Suppressor macrophage treated with lipopolysaccharide for 4 hours (primary cell): ENCODE data around the gene DCN.
A peak's percentile ranks its signal among the peaks of the same experiment; 100 is the strongest.

Source experiments
- DNase-seq: peaks from one replicate; pipeline ENCODE4 v3.0.0-alpha.2; 2020

The DCN gene

GRCh38 chr12:91133871-91134270 is 48.7 kb downstream of the DCN start:
- DNase-seq, result peak; percentile 21

DNA sequence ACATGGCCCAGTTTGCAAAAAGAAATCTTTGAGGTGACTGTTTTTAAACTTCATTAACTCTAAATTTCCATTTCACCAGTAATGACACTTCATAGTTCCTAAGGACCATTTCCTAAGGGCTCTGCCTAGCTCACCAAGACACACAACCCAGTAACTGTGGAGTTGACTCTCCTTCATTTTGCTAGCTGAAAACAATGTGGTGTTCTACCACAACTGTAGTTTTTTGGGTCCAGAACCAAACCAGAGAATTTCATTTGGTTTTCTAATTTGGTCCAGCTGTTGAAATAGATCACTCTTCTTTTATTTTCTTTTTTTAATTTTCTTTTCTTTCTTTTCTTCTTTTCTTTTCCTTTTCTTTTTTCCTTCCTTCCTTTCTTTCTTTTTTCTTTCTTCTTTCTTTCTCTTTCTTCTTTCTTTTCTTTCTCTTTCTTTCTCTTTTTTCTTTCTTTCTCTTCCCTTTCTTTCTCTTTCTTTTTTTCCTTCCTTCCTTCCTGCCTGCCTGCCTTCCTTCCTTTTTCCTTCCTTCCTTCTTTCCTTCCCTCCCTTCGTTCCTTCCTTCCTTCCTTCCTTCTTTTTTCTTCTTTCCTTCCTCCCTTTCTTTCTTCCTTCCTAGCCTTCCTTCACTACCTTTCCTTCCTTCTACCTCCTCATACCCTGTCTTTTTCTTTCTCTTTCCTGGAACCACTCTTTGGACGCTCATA is 52.8 kb downstream of the DCN start:
- no peak for DNase-seq

- DNase-seq, result no peak
Observed at GRCh38 chr12:91127751-91128150, 54.9 kb downstream of the DCN start.

DNA sequence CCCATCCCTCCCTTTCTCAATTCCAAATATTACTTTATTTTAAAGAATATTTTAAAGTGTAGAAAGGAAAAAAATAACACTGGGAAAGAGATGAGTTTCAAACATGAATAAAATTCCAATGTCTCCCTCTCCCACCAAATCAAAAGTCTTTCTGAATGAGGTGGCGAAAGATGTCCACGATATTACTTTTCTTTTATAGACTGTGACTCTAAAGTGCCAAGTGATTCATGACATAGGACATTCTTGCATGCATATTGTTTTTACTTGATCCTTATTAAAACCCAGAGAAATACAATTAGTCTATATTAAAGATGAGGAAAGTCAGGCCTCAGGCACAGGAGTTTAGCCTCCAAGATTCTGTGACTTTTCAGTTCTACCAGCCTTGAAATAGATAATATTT is 55.3 kb downstream of the DCN start:
- no peak for DNase-seq

- DNase-seq, result no peak
Observed at GRCh38 chr12:91126516-91126915, 56.1 kb downstream of the DCN start.

DNA sequence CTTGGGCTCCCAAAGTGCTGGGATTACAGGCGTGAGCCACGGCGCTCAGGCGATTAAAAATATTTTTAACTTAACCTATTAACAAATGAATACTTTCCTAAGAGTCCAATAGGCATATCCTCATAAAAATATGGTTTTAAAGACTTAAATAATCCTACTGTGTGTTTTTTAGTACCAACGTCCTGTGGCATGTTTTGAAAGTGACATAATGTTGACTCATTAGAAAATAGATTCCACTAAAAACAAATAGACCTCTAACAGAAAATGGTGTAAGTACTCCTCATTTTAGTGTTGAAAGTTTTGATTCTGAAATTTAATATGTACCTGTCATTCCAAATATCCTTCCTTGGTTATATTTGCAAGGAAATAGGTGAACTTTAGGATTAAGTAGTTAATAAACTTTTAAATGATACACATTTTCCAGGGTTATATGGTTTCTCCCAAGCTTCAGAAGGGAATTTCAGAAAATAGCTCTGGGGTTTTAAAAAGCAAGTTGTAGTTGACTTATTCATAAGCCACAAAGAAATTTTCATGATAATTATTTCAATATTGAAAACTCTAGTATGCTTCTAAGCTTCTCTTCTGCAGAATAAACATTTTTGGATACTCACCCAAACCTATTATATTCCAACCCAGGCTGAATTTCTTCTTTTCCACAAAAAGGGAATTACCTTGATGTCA is 59.2 kb downstream of the DCN start:
- DNase-seq, result no peak

- no peak for DNase-seq
Observed at GRCh38 chr12:91120781-91121180, 61.8 kb downstream of the DCN start.

DNA sequence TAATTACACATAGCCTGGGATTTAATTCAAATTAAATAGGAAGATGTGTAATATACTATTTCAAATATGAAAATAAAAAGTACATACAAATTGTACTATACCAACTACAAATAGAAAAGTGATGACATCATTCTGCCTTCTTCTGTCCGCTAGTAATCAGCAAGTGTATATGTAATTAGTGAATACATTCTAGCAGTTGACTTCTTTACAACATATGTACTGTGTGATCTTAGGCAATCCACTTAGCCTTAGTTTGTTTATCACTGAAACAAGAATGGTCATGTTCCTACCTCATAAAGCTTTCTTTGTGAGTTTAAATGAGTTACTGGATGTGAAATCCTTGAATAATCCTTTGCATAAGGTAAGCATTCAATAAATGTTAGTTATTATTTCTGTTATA is 63.5 kb downstream of the DCN start:
- no peak for DNase-seq

DNA sequence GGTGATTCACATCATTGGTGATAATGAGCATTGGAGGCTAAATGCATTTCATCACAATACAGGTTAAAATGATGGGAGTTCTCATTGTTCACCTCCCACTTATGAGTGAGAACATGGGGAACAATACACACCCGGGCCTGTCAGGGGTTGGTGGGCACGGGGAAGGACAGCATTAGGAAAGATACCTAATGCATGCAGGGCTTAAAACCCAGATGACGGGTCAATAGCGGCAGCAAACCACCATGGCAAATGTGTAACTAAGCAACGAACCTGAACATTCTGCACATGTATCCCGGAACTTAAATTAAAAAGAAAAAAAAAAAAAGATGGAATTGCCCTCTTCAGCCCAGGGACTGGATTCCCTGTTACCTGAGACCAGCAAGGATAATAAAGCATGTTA is 69.0 kb downstream of the DCN start:
- DNase-seq, result no peak

- no peak for DNase-seq
Observed at GRCh38 chr12:91111366-91112325, 71.0 kb downstream of the DCN start, which contains the start of gene LUM. TSS of gene LUM (minus strand) at chr12:91111494. CDS start at chr12:91108979, 2,515 bp downstream.

DNA sequence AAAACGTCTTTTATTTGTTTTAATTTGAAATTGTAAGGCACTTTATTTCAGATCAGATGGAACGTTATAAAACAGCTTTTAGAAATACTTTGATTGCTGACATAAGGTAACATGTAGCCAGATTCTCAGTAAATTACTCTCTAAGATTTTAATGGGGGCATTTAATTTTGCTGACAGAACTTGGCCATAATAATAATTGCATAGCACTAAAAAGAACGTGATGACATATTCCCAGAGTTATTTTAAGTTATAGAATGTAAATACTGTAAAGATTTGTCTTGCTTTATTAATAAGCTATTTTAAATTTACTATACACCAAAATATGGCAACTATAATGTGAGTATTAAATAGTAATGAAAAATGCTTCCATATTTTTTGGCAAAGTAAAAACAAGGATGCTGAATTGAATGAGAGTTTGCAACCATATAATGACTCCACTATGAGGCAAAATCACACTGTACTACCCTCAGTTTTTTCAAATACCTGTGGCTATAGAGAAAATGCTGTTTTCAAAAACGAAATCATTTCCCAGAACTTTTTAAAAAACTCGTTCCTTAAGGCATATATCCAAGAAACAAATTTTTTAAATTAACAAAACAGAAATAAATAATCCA is 72.2 kb downstream of the DCN start:
- no peak for DNase-seq

GRCh38 chr12:91109581-91110310 is 72.9 kb downstream of the DCN start:
- no peak for DNase-seq

- peak; percentile 59 for DNase-seq
Observed at GRCh38 chr12:91109148-91109564, 73.5 kb downstream of the DCN start.

DNA sequence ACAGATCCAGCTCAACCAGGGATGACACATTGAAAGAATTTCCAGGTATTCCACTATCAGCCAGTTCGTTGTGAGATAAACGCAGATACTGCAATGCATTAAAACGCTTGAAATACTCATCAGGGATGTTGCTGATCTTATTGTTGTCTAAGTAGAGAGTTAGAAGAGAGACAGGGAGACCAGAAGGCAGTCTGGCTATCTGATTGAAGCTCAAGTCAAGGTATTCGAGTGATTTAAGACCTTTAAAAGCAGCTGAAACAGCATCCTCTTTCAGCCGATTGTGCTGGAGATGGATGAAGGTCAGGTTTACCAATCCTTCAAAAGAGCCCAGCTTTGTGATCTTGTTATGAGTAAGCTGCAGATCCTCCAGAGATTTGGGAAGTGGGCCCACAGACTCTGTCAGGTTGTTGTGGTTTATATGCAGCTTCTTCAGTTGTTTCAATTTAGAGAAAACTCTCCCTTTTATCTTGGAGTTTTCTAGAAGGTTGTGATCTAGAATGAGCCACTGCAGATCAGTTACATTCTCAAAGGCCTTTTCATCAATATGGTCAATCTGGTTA is 74.3 kb downstream of the DCN start:
- DNase-seq, result no peak

GRCh38 chr12:91106283-91106682 is 76.3 kb downstream of the DCN start:
- no peak for DNase-seq

DNA sequence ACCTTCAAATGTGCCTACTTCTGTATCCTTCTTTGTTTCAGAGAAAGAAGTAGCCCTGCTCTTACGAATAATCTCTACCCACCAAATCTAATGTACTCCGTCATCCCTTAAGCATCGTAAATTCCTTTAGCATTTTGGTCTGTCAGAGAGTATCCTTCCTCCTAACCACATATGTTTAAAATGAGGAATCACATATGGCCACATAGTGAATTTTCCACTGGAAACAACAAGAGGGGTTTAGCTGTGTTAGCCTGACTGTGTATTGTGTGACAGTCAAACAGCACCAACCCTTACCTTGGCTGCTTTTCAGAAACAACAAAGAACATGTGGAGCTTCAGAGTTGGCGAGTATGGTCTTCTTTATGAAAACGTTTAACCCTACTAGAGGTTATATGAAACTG is 76.8 kb downstream of the DCN start:
- no peak for DNase-seq

DNA sequence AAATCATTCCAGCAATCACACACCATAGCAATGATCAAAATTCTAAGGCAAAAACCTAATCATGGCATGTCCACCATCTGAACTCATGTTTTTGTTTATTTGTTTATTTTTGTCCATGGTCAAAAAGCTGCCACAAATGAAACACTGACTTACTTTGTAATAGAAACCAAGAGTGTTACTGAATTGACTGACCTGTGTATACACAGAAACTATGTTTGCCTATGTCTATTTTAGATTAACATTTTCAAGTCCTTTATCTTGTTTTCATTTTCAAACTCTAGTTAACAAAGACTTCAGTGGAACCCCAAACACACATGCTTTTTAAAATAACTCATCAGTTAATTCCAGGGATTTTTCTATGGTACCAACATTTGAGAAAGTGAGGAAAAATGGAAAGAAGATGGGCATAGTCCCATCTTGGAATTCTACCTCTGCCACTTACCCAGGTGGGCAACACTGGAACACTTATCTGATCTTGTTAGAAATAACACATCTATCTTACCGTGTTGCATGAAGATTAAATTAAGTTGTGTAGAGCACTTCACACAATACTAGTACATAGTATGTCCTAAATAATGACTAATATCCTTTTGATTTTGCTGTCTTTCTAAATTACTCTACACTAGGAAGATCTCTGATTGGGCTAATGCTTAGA is 77.7 kb downstream of the DCN start:
- no peak for DNase-seq

DNA sequence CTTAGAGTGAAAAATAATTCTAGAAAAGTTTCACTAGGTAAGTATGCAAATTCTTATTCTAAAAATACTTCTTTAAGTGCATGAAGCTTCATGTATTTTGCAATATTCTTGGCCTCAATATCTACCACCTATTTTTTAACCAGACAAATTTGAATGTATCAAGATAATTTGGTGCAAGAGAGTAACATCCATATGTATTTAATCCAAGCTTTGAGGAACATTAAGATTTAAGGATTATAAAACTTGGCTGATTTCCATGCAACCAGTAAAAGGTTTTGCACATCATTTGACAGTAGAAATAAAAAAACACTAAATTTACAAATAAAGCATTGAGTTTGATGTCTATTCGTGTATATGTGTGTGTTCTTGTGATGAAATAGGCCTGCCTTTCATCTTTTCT is 79.0 kb downstream of the DCN start:
- DNase-seq, result no peak

DNA sequence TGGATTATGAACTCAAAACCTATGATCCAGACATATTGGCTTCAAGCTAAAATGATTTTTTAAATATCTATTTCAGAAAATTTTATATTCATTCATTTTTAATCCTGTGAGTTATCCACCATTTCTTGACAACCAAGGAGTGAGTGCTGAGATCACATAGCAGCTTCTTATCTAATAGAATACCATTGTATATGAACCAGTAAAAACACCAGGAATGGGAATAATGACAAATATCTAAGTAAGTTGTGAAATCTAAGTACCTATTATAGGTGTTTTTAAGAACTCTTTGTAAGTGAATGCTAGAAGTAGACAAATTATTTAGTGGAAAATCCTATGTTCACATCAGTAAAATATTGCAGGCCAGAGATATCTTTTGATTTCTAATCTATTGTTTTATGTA is 79.5 kb downstream of the DCN start:
- no peak for DNase-seq

DNA sequence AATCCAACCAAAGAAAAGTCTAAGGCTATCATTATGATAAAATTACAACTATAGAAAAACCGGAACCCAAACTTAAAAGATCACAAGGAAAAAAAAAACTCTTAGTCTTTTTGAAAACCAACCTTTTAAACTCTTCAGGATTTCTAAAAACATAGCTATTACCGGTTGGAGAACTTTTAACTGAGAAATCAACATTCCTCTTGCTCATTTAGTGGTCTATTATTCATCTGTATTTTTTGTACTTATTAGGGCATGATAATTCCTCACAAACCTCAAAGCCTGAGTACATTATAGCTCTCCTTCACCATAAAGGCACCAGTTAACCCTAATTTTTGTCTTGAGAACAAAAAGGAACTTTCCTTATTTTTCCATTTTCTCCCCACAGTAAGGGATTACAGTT is 81.7 kb downstream of the DCN start:
- DNase-seq, result no peak

GRCh38 chr12:91099836-91100235 is 82.8 kb downstream of the DCN start:
- DNase-seq, result no peak
